GM13977 (cell line): Measurements from ENCODE around the gene KLKB1.

ENCODE experiments used
- DNase-seq: peaks from one replicate; pipeline ENCODE4 v3.0.0; 2012; ENCODE audit warnings: low spot score
- CTCF ChIP-seq: IDR thresholded peaks from 2 replicates; pipeline ENCODE4 v1.5.1; 2012; ENCODE audit warnings: mild to moderate bottlenecking, control low read depth; ENCODE audit not compliant: insufficient read depth; ENCODE audit errors: extremely low read depth, missing control alignments
- in situ Hi-C: fragments of 300-500 bp; cut with MboI; formaldehyde crosslinking; loops from one replicate; pipeline ENCODE4 v1.12.0; 2022; ENCODE audit warnings: low sequenced_read_pairs, low pct_unique_long_range_greater_than_20kb, mixed read lengths, inconsistent platforms; ENCODE audit not compliant: unreplicated experiment

KLKB1 gene

GRCh38 chr4:186227221-186227620, at the start of gene KLKB1:
Gene KLKB1, plus strand, starts transcription at chr4:186227507. Its CDS starts 689 bp downstream, at chr4:186228196.
- in situ Hi-C loops: no loop called here
- TF ChIP-seq CTCF: no peak
- no peak for DNase-seq

- in situ Hi-C loops: no loop called here
- DNase-seq: no peak
- no peak for TF ChIP-seq CTCF
Observed at GRCh38 chr4:186188107-186188506, 39.2 kb upstream of the KLKB1 start.

GRCh38 chr4:186189656-186190055, 37.7 kb upstream of the KLKB1 start:
- in situ Hi-C loops: no loop called here
- no peak for TF ChIP-seq CTCF
- DNase-seq: no peak

GRCh38 chr4:186190581-186191199, 36.6 kb upstream of the KLKB1 start:
- peak; percentile 32 for TF ChIP-seq CTCF
- DNase-seq: peak; percentile 71
- in situ Hi-C loops: no loop called here

- in situ Hi-C loops: no loop called here
- peak; percentile 70 for TF ChIP-seq CTCF
- peak; percentile 95 for DNase-seq
Observed at GRCh38 chr4:186191200-186192065, 35.9 kb upstream of the KLKB1 start, which contains the start of gene CYP4V2. Gene CYP4V2, plus strand, starts transcription at chr4:186191567. Its CDS starts 257 bp downstream, at chr4:186191824.

GRCh38 chr4:186192066-186192612, 35.2 kb upstream of the KLKB1 start:
- peak; percentile 39 for DNase-seq
- in situ Hi-C loops: no loop called here
- TF ChIP-seq CTCF: no peak
